ENCODE measurements around the gene PSD4.

The PSD4 gene

GRCh38 chr2:113209646-113210171 lies 35.9 kb downstream of the PSD4 start:
- no peak overlapping the region for H2AFZ ChIP-seq (ENCODE audit: low read depth, low read length, severe bottlenecking)
- H3K9me2 ChIP-seq (replicated peaks; ENCODE audit: insufficient read depth, low read length): no peaks in the 10 kb centered on the region
- H3K9ac ChIP-seq (ENCODE audit: low read length): no peak overlapping the region
- H3F3A ChIP-seq (ENCODE audit: insufficient read depth): no peaks in the 10 kb centered on the region
- no peaks in the 10 kb centered on the region for H3K9me3 ChIP-seq (ENCODE audit: insufficient read depth, low read length)
- H3K4me2 ChIP-seq (ENCODE audit: low read depth, low read length, poor library complexity, severe bottlenecking): no peak overlapping the region
- no peaks in the 10 kb centered on the region for H3K27me3 ChIP-seq (ENCODE audit: low read length)
- H3K79me2 ChIP-seq (ENCODE audit: insufficient read depth, low read length): no peaks in the 10 kb centered on the region
- TF ChIP-seq EZH2phosphoT487 (conservative IDR thresholded peaks at IDR 0.05; ENCODE audit: low read length) (no peak), CTCF (IDR thresholded peaks at IDR 0.05; ENCODE audit: insufficient read depth, low read length, poor library complexity, severe bottlenecking) (no peak)
- H3K4me3 ChIP-seq (ENCODE audit: insufficient read depth, low read length, poor library complexity, severe bottlenecking): no peak overlapping the region
- no peaks in the 10 kb centered on the region for H4K20me1 ChIP-seq (ENCODE audit: low read depth, low read length)
- H3K27ac ChIP-seq (ENCODE audit: low read depth, low read length): no peak overlapping the region
- no peaks in the 10 kb centered on the region for H3K36me3 ChIP-seq (ENCODE audit: low read length)

- Histone ChIP-seq H3F3A (ENCODE audit: insufficient read depth) (no peaks in the 10 kb centered on the region), H3K79me2 (ENCODE audit: insufficient read depth, low read length) (no peaks in the 10 kb centered on the region), H3K4me3 (ENCODE audit: insufficient read depth, low read length, poor library complexity, severe bottlenecking) (no peak overlapping the region), H3K9me2 (replicated peaks; ENCODE audit: insufficient read depth, low read length) (no peaks in the 10 kb centered on the region), H3K9me3 (ENCODE audit: insufficient read depth, low read length) (no peaks in the 10 kb centered on the region), H4K20me1 (ENCODE audit: low read depth, low read length) (no peaks in the 10 kb centered on the region), H3K36me3 (ENCODE audit: low read length) (no peaks in the 10 kb centered on the region), H2AFZ (ENCODE audit: low read depth, low read length, severe bottlenecking) (no peak overlapping the region), H3K9ac (ENCODE audit: low read length) (no peak overlapping the region), H3K27ac (ENCODE audit: low read depth, low read length) (no peak overlapping the region), H3K4me2 (ENCODE audit: low read depth, low read length, poor library complexity, severe bottlenecking) (no peak overlapping the region), H3K27me3 (ENCODE audit: low read length) (no peaks in the 10 kb centered on the region)
- no peak for TF ChIP-seq CTCF (IDR thresholded peaks at IDR 0.05; ENCODE audit: insufficient read depth, low read length, poor library complexity, severe bottlenecking)
- no peak for TF ChIP-seq EZH2phosphoT487 (conservative IDR thresholded peaks at IDR 0.05; ENCODE audit: low read length)
These were observed 37.7 kb downstream of the PSD4 start for GRCh38 chr2:113211226-113212105.

- no peak overlapping the region for H3K27ac ChIP-seq (ENCODE audit: low read depth, low read length)
- no peaks in the 10 kb centered on the region for H3K9me2 ChIP-seq (replicated peaks; ENCODE audit: insufficient read depth, low read length)
- no peaks in the 10 kb centered on the region for H3K79me2 ChIP-seq (ENCODE audit: insufficient read depth, low read length)
- H3K4me3 ChIP-seq (ENCODE audit: insufficient read depth, low read length, poor library complexity, severe bottlenecking): no peak overlapping the region
- TF ChIP-seq CTCF (IDR thresholded peaks at IDR 0.05; ENCODE audit: insufficient read depth, low read length, poor library complexity, severe bottlenecking) (no peak), EZH2phosphoT487 (conservative IDR thresholded peaks at IDR 0.05; ENCODE audit: low read length) (no peak)
- H3K4me2 ChIP-seq (ENCODE audit: low read depth, low read length, poor library complexity, severe bottlenecking): no peak overlapping the region
- no peak overlapping the region for H2AFZ ChIP-seq (ENCODE audit: low read depth, low read length, severe bottlenecking)
- H3K9me3 ChIP-seq (ENCODE audit: insufficient read depth, low read length): no peaks in the 10 kb centered on the region
- H3K36me3 ChIP-seq (ENCODE audit: low read length): no peaks in the 10 kb centered on the region
- no peaks in the 10 kb centered on the region for H3K27me3 ChIP-seq (ENCODE audit: low read length)
- no peak overlapping the region for H3K9ac ChIP-seq (ENCODE audit: low read length)
- H4K20me1 ChIP-seq (ENCODE audit: low read depth, low read length): no peaks in the 10 kb centered on the region
- no peaks in the 10 kb centered on the region for H3F3A ChIP-seq (ENCODE audit: insufficient read depth)
These were observed 38.7 kb downstream of the PSD4 start for GRCh38 chr2:113212245-113213060.
